Loucy (cell line): Measurements from ENCODE around the gene BIRC7.

ENCODE experiments used
- CTCF ChIP-seq: fragments of 200-600 bp; sonication (generic); conservative IDR thresholded peaks from 2 replicates; pipeline ENCODE4 v1.5.1; 2014; ENCODE audit warnings: mild to moderate bottlenecking, antibody characterized with exemption, low read length
- EZH2phosphoT487 ChIP-seq: fragments of 200-600 bp; IDR thresholded peaks from 2 replicates; pipeline ENCODE4 v1.6.1; 2018; ENCODE audit warnings: antibody characterized with exemption, mild to moderate bottlenecking, moderate library complexity, borderline replicate concordance

GRCh38 chr20:63212792-63213191 lies 22.9 kb upstream of the BIRC7 start:
- TF ChIP-seq CTCF (no peak), EZH2phosphoT487 (no peak)
